ENCODE results near the gene IGDCC3. TPM values are rescaled to one million over a fixed set of nuclear protein-coding genes. Genes with fewer than 3 reads are reported as not detected.

The IGDCC3 gene
- total and polyA plus RNA-seq, 12 donors = under 0.01 to 0.57 (median 0.16) TPM; not detected in 4

DNA sequence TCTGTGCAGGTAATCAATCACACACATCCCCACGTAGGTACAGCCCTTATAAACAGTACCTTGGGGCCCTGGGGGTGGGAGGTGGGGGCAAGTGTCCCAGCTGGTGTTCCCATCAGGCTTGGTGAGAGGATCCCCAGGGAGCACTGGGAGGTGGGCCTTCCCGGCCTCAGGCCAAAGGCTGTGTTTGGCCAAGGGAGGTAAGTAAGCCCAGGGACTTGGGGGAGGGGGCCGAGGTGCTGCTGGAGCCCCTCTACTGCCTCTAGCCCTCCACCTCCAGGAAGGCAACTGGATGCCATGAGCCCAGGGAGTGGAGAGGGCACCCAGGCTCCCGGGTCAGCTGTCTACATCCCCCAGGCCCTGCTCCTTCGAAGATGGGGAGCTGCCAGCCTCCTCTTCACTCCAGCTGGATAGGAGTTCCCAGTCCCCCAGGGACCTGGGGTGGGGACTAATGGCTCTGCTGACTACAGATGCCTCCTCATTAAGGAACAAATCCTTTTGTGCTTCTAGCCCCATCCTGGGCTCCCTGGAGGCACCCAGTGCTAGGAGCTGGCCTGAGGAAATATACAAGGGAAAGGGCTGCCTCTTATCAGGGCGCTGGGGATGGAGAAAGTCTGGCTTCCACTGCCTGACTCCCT is 40.2 kb downstream of the IGDCC3 start:
- TF ChIP-seq, protein P1, sequence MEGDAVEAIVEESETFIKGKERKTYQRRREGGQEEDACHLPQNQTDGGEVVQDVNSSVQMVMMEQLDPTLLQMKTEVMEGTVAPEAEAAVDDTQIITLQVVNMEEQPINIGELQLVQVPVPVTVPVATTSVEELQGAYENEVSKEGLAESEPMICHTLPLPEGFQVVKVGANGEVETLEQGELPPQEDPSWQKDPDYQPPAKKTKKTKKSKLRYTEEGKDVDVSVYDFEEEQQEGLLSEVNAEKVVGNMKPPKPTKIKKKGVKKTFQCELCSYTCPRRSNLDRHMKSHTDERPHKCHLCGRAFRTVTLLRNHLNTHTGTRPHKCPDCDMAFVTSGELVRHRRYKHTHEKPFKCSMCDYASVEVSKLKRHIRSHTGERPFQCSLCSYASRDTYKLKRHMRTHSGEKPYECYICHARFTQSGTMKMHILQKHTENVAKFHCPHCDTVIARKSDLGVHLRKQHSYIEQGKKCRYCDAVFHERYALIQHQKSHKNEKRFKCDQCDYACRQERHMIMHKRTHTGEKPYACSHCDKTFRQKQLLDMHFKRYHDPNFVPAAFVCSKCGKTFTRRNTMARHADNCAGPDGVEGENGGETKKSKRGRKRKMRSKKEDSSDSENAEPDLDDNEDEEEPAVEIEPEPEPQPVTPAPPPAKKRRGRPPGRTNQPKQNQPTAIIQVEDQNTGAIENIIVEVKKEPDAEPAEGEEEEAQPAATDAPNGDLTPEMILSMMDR (IDR thresholded peaks at IDR 0.05) = no peak
- WGBS, 2 donors = 62 to 69% methylated on average over 6 of the region's 6 CpGs
- Histone ChIP-seq H3K27ac (no peak overlapping the region), H3K9me3 (no peaks in the 10 kb centered on the region), H3K36me3 (no peaks in the 10 kb centered on the region), H3K27me3 (peaks cover 0 to 14% (median 0%) of the 10 kb centered on the region in 7 donors), H3K4me1 (peaks cover 0 to 3% (median 0%) of the 10 kb centered on the region in 9 donors), H3K4me3 (no peak overlapping the region)
- intact Hi-C loops (cut with DNase I) = loop anchor here in 1 of 10 donors (5.0 kb wide), 1 partner anchor 35 kb away; no protein-coding TSS in a partner anchor
- ATAC-seq (no peak), DNase-seq (no peak)

DNA sequence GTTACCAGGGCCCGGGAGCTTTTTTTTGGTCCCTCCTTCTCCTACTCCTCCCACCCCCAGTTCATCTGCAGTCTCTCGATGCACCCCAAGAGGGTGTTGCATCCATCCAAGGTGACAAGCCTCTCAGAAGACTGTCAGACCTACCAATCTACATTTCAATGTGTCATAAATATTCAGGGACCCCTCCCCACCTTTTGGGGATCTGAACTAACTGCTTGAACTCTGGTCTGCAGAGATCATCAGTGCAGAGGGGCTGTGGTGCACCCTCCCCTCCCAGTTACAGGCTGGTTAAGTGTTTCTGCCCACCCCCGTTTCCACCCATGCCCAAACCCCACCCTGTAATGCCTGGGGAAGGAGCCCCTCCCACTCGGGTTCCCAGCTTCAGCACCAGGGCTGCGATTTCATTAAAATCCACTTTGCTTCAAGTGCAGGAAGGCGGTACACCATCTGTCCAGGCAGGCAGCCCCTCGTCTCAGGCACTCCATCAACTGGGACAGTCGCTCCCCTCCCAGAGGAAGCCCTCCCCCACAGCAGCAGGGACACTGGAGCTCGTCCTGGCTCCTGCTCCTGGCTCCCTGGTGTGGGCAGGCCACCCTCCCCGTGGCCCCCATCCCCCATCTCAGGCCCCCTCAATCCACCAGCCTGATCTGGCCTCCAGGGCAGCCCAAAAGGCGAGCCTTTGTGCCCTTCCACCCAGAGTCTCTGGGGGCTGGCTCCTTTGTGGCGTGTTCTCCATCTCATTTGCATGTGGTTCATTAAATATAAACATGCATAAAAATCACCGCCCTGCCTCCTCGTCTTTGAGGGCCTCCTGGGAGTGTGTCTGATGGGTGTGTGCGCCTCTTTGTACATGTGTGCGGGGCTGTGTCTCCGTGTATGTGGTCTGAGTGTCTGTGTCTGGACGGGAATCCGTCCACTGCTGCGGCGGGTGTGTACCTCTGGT is 41.0 kb downstream of the IGDCC3 start:
- intact Hi-C loops (cut with DNase I) = loop anchor here in 1 of 10 donors (5.0 kb wide), 1 partner anchor 36 kb away; no protein-coding TSS in a partner anchor
- TF ChIP-seq, protein P1 (IDR thresholded peaks at IDR 0.05) = no peak
- H3K9me3 ChIP-seq = no peaks in the 10 kb centered on the region
- peaks cover 0 to 14% (median 0%) of the 10 kb centered on the region in 7 donors for H3K27me3 ChIP-seq
- DNase-seq (no peak), ATAC-seq (no peak)
- WGBS, 2 donors = 69 to 71% methylated on average over 21 of the region's 21 CpGs
- H3K36me3 ChIP-seq = no peaks in the 10 kb centered on the region
- no peak overlapping the region for H3K4me3 ChIP-seq
- H3K4me1 ChIP-seq = peaks cover 0 to 3% (median 0%) of the 10 kb centered on the region in 9 donors
- H3K27ac ChIP-seq = no peak overlapping the region

DNA sequence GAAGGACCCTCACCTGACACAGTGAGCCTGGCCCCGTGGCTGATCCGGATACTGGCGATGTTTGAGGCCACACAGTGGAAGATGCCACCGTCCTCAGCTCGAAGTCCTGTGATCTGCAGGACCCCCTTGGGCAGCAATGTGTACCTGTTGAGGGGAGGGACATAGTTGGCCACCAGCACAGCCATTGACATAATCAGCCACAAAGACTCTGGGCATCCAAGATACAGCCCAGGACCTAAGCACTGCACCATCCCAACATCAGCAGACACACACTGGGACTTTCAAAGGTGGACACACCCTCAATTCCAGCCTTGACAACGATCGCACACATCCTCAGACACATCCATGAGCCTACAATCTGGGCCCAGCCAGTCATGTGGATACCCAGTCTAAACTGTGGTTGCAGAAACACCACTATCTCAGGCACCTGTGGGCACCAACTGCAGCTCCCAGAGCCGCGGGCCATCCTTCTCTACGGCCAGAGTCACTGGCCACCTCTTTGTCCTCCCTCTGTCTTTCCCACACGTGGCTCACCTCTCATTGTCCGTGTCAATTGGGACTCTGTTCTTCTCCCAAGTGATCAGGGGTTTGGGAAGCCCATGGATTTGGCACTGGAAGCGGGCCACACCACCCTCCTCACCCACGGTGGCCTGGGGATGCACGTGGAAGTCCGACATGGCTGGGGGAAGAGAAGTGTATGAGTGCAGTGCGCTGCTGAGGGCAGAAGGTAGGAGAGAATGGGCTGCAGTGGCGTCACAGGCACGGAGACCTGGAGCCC is 42.3 kb downstream of the IGDCC3 start:
- DNase-seq = no peak
- H3K27me3 ChIP-seq = peaks cover 0 to 14% (median 0%) of the 10 kb centered on the region in 7 donors
- 93 to 94% methylated on average over 19 of the region's 19 CpGs for WGBS, 2 donors
- H3K4me1 ChIP-seq = peaks cover 0 to 3% (median 0%) of the 10 kb centered on the region in 9 donors
- TF ChIP-seq, protein P1 (IDR thresholded peaks at IDR 0.05) = no peak
- no peak overlapping the region for H3K27ac ChIP-seq
- no peak overlapping the region for H3K4me3 ChIP-seq
- no peaks in the 10 kb centered on the region for H3K36me3 ChIP-seq
- ATAC-seq = no peak
- H3K9me3 ChIP-seq = no peaks in the 10 kb centered on the region
- intact Hi-C loops (cut with DNase I) = loop anchor here in 1 of 10 donors (5.0 kb wide), 1 partner anchor 37 kb away; no protein-coding TSS in a partner anchor

All from heart right ventricle (tissue), 16 donors.